Loucy (cell line): ENCODE data around the gene TCEA3.

ENCODE experiments used
- CTCF ChIP-seq: fragments of 200-600 bp; sonication (generic); conservative IDR thresholded peaks from 2 replicates; pipeline ENCODE4 v1.5.1; 2014; ENCODE audit warnings: mild to moderate bottlenecking, antibody characterized with exemption, low read length
- EZH2phosphoT487 ChIP-seq: fragments of 200-600 bp; IDR thresholded peaks from 2 replicates; pipeline ENCODE4 v1.6.1; 2018; ENCODE audit warnings: antibody characterized with exemption, mild to moderate bottlenecking, moderate library complexity, borderline replicate concordance

DNA sequence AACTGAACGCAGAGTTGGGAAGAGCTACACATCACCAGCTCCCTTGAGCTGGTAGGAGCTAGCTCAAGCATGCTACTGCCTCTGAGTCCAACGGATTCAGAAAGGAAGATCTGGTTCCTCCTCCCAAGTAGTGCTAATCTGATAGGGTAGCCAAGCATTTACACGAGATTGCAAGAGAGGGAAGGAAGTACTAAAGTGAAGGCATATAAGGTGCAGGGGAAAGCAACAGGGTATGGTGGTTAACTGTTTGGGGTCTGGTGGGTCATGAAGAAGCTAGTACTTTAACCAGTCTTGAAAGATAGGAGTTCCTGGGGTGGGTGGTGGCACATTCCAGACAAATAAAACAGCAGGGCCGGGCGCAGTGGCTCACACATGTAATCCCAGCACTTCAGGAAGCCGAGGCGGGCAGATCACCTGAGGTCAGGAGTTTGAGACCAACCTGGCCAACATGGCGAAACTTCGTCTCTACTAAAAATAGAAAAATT lies 34.7 kb downstream of the TCEA3 start:
- TF ChIP-seq CTCF (no peak), EZH2phosphoT487 (no peak)
